ENCODE results near the gene FOXRED2. TPM values are rescaled to one million over a fixed set of nuclear protein-coding genes. Genes with fewer than 3 reads are reported as not detected.

The FOXRED2 gene
- total RNA-seq, 1 experiment from 2014 or later = 34.4 TPM

GRCh38 chr22:36472689-36473088, 34.2 kb downstream of the FOXRED2 start:
- Histone ChIP-seq H3K27me3 (ENCODE audit: insufficient read depth, low read length) (no peaks in the 10 kb centered on the region), H3K18ac (ENCODE audit: insufficient read length, low read depth, low read length) (no peak overlapping the region), H3K27ac (ENCODE audit: insufficient read length, low read depth, low read length) (no peak overlapping the region), H3K23me2 (ENCODE audit: insufficient read length, low read depth, low read length, poor library complexity, severe bottlenecking) (no peaks in the 10 kb centered on the region), H2BK15ac (ENCODE audit: low read depth, low read length) (no peak overlapping the region), H3K4me1 (ENCODE audit: insufficient read depth, low read length) (no peaks in the 10 kb centered on the region), H3K4me2 (ENCODE audit: insufficient read depth, insufficient read length, low read length) (no peak overlapping the region), H3K4ac (ENCODE audit: low read depth, low read length) (no peak overlapping the region), H4K5ac (ENCODE audit: insufficient read length, low read depth, low read length) (no peak overlapping the region), H2BK12ac (ENCODE audit: insufficient read length, low read depth, low read length) (no peak overlapping the region), H4K8ac (replicated peaks; ENCODE audit: insufficient read length, low read depth, low read length) (no peak overlapping the region), H3K9ac (ENCODE audit: extremely low read depth, insufficient read length, low read length) (no peak overlapping the region), H2BK20ac (ENCODE audit: low read depth, low read length, poor library complexity, severe bottlenecking) (no peak overlapping the region), H3K79me2 (ENCODE audit: insufficient read depth, low read length) (no peaks in the 10 kb centered on the region), H3K56ac (ENCODE audit: insufficient read length, low read depth, low read length) (no peak overlapping the region), H2AK5ac (ENCODE audit: insufficient read length, low read length) (no peak overlapping the region), H2AFZ (ENCODE audit: low read length) (no peak overlapping the region), H4K20me1 (ENCODE audit: control insufficient read depth, insufficient read depth, insufficient read length) (no peaks in the 10 kb centered on the region), H3K14ac (ENCODE audit: insufficient read depth, low read length) (no peak overlapping the region), H2BK120ac (ENCODE audit: low read depth, low read length, poor library complexity, severe bottlenecking) (no peak overlapping the region), H3K79me1 (ENCODE audit: insufficient read depth, low read depth, low read length, poor library complexity, severe bottlenecking) (no peaks in the 10 kb centered on the region), H2BK5ac (ENCODE audit: insufficient read length, low read length) (no peak overlapping the region), H3K23ac (ENCODE audit: insufficient read length, low read depth, low read length) (no peak overlapping the region), H4K91ac (ENCODE audit: insufficient read length, low read depth, low read length) (no peak overlapping the region), H3K9me3 (ENCODE audit: control insufficient read depth, low read depth, low read length) (no peaks in the 10 kb centered on the region), H3T11ph (ENCODE audit: low read length) (no peak overlapping the region)
- H3K9me3 Mint-ChIP-seq = no peaks in the 10 kb centered on the region
- no CpG with 5 or more reads among the region's 13 CpGs for WGBS (ENCODE audit: extremely low coverage, insufficient read length, low lambda C conversion rate)
- no peaks in the 10 kb centered on the region for H3K27me3 Mint-ChIP-seq (ENCODE audit: low read depth)
- H3K27ac Mint-ChIP-seq = peak overlapping the region in 1 of 3 experiments; percentile 31; a peak in 1 of 7 replicates
- no peak for DNase-seq
- no peak overlapping the region for H3K4me3 Mint-ChIP-seq
- H3K36me3 Mint-ChIP-seq (ENCODE audit: insufficient read depth in 1 of 3, low read depth in 3 of 3) = peaks cover 15 to 48% (median 44%) of the 10 kb centered on the region in 3 experiments; a peak in 5 of 7 replicates
- TF ChIP-seq, protein P1, sequence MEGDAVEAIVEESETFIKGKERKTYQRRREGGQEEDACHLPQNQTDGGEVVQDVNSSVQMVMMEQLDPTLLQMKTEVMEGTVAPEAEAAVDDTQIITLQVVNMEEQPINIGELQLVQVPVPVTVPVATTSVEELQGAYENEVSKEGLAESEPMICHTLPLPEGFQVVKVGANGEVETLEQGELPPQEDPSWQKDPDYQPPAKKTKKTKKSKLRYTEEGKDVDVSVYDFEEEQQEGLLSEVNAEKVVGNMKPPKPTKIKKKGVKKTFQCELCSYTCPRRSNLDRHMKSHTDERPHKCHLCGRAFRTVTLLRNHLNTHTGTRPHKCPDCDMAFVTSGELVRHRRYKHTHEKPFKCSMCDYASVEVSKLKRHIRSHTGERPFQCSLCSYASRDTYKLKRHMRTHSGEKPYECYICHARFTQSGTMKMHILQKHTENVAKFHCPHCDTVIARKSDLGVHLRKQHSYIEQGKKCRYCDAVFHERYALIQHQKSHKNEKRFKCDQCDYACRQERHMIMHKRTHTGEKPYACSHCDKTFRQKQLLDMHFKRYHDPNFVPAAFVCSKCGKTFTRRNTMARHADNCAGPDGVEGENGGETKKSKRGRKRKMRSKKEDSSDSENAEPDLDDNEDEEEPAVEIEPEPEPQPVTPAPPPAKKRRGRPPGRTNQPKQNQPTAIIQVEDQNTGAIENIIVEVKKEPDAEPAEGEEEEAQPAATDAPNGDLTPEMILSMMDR (conservative IDR thresholded peaks at IDR 0.05) = no peak
- peaks cover 4% of the 10 kb centered on the region in 2 experiments; a peak in 3 of 4 replicates for H3K4me1 Mint-ChIP-seq

Measured in H9 (cell line).